HL-60/S4 treated with phorbol 12-myristate 13-acetate at 8.2 ng/mL for 4 days and 3 days (cell line): ENCODE measurements around the gene EID3.
"Not testable (repeated sequence)": the region's sequence is repeated elsewhere in the genome, so short reads cannot be mapped to it uniquely, and the experiment has no call there.

ENCODE experiments used
- in situ Hi-C: fragments of 300-500 bp; cut with MboI; formaldehyde crosslinking; loops from 2 replicates; pipeline ENCODE4 v1.15.0; 2022; ENCODE audit warnings: low sequenced_read_pairs

EID3 gene

GRCh38 chr12:104288635-104289274 lies 14.8 kb upstream of the EID3 start:
- in situ Hi-C loops: no loop called here

GRCh38 chr12:104290320-104290719 lies 13.2 kb upstream of the EID3 start:
- in situ Hi-C loops: no loop called here

GRCh38 chr12:104290855-104291254 lies 12.7 kb upstream of the EID3 start:
- in situ Hi-C loops: no loop called here

- in situ Hi-C loops: no loop called here
Observed at GRCh38 chr12:104291867-104292524, 11.5 kb upstream of the EID3 start.

- in situ Hi-C loops: no loop called here
Observed at GRCh38 chr12:104292872-104293794, 10.4 kb upstream of the EID3 start.

DNA sequence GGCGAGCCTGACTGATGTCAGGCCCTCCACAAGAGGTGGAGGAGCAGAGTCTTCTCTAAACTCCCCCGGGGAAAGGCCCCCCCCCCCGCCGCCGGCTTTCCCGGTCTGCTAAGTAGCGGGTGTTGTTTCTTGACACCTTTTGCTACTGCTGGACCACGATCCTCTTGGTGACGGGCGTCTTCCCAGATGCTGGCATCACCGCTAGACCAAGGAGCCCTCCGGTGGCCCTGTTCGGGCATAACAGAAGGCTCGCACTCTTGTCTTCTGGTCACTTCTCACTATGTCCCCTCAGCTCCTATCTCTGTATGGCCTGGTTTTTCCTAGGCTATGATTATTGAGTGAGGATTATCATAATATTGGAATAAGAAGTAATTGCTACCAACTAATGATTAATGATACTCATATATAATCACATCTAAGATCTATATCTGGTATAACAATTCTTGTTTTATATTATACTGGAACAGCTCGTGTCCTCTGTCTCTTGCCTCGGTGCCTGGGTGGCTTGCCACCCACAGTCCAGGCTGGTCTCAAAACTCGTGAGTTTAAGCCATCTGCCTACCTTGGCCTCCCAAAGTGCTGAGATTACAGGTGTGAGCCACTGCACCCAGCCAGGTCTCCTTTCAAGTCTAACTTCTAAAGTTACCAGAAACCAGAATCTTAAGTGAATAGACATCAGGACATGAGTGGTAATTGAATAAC lies 9.2 kb upstream of the EID3 start:
- in situ Hi-C loops: not testable (repeated sequence)

- in situ Hi-C loops: no loop called here
Observed at GRCh38 chr12:104294927-104295668, 8.4 kb upstream of the EID3 start.

DNA sequence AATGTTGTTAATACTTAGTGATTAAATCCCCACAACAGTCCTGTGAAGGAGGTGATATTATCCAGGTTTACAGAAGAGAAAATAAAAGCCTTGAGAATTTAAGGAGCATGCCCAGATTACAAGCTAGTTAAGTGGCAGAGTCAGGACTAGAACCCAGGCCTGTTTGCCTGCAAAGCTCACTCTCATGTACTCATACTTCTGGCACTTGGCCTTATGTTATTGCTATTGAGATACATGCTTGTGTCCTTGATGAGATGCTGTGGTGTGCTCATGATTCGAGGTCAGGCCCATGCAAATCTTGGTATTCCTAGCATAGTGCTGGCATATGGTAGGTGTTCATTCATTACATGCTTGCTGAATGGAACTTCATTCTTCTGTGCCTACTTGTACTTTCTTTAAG lies 7.6 kb upstream of the EID3 start:
- in situ Hi-C loops: no loop called here

GRCh38 chr12:104296718-104297117 lies 6.8 kb upstream of the EID3 start:
- in situ Hi-C loops: no loop called here

GRCh38 chr12:104297477-104298113 lies 5.9 kb upstream of the EID3 start:
- in situ Hi-C loops: no loop called here

DNA sequence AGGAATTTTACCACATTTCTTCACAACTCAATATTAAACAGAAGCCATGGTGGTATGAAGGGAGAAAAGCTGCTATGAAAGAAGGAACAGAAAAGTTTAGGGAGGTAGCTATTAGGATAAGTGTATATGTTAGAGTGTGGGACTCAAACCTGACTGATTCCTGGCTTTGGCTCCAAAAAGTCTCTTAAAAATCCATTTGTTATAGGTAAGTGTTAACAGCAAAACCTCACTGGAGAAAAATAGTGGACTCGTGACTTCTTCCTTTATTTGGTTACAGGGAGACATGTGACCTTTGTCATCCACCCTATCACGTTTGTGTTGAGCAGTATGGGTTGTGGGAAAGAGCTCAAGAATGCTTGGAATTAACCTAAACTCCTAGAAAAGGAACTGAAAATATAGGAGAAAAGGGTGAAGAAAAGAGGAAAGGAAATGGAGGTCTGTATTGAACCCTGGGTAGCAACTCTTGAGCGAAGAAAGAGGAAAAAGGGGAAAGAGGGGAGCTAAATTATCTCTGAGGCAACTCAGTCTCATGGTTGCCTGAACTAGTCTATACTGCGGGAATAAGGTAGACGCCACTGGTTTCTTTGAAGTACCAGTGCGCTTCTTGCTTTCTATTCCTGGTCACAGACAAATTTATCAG lies 3.6 kb upstream of the EID3 start:
- in situ Hi-C loops: no loop called here

DNA sequence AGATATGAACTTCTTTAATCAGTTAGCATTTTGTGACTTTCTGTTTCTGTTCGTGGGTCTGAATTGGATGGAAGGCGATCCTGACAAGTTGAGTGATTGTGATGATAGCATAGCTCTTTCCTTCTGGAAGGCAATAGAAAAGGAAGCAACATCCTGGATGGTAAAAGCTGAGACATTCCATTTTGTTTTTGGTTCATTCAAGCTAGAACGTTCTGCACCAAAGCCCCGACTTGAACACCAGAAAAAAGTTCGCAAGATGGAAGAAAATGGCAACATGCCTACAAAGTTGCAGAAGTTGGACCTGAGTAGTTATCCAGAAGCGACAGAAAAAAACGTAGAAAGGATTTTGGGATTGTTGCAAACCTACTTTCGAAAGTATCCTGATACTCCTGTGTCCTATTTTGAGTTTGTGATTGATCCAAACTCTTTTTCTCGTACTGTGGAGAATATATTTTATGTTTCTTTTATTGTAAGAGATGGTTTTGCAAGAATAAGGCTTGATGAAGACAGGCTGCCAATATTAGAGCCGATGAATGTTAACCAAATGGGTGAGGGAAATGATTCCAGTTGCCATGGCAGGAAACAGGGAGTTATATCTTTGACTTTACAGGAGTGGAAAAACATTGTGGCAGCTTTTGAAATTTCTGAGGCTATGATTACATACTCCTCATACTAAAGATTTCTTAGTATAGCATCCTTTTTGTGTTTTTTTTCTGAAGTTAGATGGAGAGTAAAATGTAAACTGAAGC lies 896 bp downstream of the EID3 start:
- in situ Hi-C loops: no loop called here

DNA sequence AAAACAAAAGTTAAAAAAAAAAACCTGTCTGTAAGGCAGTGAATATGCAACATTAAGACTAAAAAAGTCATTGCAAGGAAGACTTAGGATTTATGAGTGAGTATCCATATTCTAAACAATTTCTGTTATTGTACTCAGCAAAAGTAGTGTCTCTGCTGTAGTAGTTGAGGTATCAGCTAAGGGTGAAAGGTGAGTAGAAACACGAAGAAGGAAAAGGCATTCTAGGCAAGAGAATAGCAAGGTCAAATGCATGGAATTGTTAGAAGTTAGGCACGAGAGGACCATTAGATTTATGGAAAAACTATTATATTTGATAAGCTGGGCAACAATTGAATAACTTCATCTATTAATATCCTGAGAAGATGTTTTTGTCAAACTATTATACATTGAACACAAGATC lies 1.8 kb downstream of the EID3 start:
- in situ Hi-C loops: no loop called here

GRCh38 chr12:104306376-104306775 lies 2.8 kb downstream of the EID3 start:
- in situ Hi-C loops: no loop called here

GRCh38 chr12:104306943-104307654 lies 3.6 kb downstream of the EID3 start:
- in situ Hi-C loops: no loop called here

- in situ Hi-C loops: no loop called here
Observed at GRCh38 chr12:104307655-104308000, 4.1 kb downstream of the EID3 start.

DNA sequence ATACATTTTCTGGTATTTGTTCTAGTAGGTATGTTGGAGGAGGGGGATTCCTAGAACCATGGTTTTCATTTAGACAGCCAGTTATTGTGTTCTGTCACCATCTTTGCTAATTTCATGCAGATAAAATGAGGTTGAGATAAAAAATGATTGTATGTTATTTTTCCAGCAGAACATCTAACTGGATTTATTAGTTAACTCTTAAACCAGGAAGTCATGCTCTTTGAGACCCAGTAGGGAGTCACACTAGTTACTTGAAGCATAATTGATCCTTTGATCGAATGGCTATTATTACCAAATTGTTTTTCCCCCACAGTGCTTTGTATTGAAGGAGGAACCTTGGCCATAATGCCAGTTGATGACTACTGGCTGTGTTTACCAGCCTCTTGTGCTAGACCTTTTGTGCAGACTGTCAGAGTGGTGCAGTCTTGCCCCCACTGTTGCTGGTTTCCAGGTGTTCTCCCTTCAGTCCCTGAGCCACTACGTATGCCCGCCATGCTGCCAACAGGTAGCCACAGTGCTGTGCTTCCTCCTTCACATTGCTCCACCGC lies 6.0 kb downstream of the EID3 start:
- in situ Hi-C loops: no loop called here
